GM23338 (cell line): ENCODE measurements around the gene FILIP1L. TPM values are rescaled to one million over a fixed set of nuclear protein-coding genes. Genes with fewer than 3 reads are reported as not detected.

Experiments
- CTCF ChIP-seq, 2 experiments: fragments of 200-600 bp in 1 of 2; sonication (generic) in 1 of 2; conservative IDR thresholded peaks; 2 replicates each; pipeline versions ENCODE4 v1.5.1 to v1.6.1; 2016 to 2017; ENCODE audit warnings: antibody characterized with exemption in 2 of 2, low read depth in 2 of 2, mild to moderate bottlenecking in 2 of 2, moderate library complexity in 1 of 2
- EZH2phosphoT487 ChIP-seq: fragments of 200-600 bp; sonication (generic); IDR thresholded peaks from one replicate; pipeline ENCODE4 v1.8.1; 2018; ENCODE audit warnings: antibody characterized with exemption; ENCODE audit not compliant: unreplicated experiment
- JUNB ChIP-seq: IDR thresholded peaks from one replicate; pipeline ENCODE4 v1.6.1; 2016; ENCODE audit warnings: antibody characterized with exemption; ENCODE audit not compliant: unreplicated experiment
- NANOG ChIP-seq: IDR thresholded peaks from 2 replicates; pipeline ENCODE4 v1.6.1; 2016; ENCODE audit warnings: antibody characterized with exemption, borderline replicate concordance
- POLR2AphosphoS5 ChIP-seq: IDR thresholded peaks from 2 replicates; pipeline ENCODE4 v1.6.1; 2016; ENCODE audit warnings: antibody characterized with exemption, low read depth
- REST ChIP-seq: IDR thresholded peaks from one replicate; pipeline ENCODE4 v1.6.1; 2018; ENCODE audit warnings: antibody characterized with exemption; ENCODE audit not compliant: unreplicated experiment
- STAT1 ChIP-seq: IDR thresholded peaks from one replicate; pipeline ENCODE4 v1.6.1; 2016; ENCODE audit warnings: antibody characterized with exemption; ENCODE audit not compliant: unreplicated experiment
- ZNF114 ChIP-seq: fragments of 250-450 bp; sonication (Bioruptor Pico); IDR thresholded peaks from 2 replicates; pipeline ENCODE4 v1.5.0; 2020; ENCODE audit warnings: mild to moderate bottlenecking, moderate library complexity
- ZNF331 ChIP-seq: fragments of 250-450 bp; sonication (Bioruptor Pico); IDR thresholded peaks from 2 replicates; pipeline ENCODE4 v1.5.0; 2020; ENCODE audit warnings: low read depth, mild to moderate bottlenecking, moderate library complexity
- ZNF462 ChIP-seq: fragments of 250-450 bp; sonication (Bioruptor Pico); IDR thresholded peaks from 2 replicates; pipeline ENCODE4 v1.5.0; 2020; ENCODE audit warnings: mild to moderate bottlenecking, moderate library complexity
- polyA plus RNA-seq: library from polyadenylated mRNA; unstranded; fragments of >200 nt; fragmentation: Nextera tagmentation; extraction: Ambion mirVana; gene quantifications from 2 replicates; pipeline ENCODE4 v1.2.1, GENCODE V29; 2016
- total RNA-seq: library from RNA; depleted of rRNA; stranded (reverse); fragments of >200 nt; shearing (Covaris generic); gene quantifications from 2 replicates; pipeline ENCODE4 v1.2.3, GENCODE V29; 2014

The FILIP1L gene
- total and polyA plus RNA-seq, 2 experiments from 2014 or later, result 1.6 TPM; not detected in 1

DNA sequence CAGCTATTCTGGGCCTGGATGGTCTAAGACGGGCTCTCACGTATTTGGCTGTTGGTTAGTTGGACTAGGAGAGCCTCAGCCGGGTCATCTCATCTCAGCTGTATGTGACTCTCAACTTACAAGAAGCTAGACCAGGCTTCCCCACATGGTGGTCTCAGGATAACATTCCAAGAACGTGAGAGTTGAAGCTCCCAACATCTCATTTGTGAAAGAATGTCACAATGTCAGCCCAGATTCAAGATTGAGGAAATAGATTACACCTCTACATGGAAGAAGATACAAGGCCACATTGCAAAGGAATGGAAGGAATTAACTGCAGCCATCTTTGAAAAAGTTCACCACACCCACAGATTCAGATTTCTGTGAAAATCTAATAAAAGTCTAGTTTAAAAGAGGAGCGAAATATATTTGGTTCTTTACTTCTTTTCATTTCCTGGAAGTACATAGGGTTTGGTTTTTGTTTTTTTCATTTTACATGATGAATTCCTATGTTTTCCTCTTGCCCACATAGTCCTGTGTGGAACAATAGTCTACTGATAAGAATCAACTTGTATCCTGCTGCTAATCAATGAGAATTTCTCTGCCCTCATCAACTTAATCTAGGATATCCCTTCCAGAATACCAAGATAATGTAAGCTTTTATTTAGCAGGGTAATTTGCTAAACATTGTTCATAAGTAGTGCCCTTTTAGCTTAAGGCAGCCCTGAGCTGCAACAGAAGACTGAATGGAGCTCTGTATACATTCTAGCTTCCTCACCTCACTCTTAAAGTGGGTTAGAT, 180.1 kb downstream of the FILIP1L start (continued):
- TF ChIP-seq ZNF462 (CRISPR knock-in tag), result no peak
- TF ChIP-seq POLR2AphosphoS5, result no peak
- no peak for TF ChIP-seq EZH2phosphoT487
- TF ChIP-seq ZNF331 (CRISPR knock-in tag), result no peak
- TF ChIP-seq STAT1, result no peak
- no peak for TF ChIP-seq CTCF (conservative IDR thresholded peaks at IDR 0.05; ENCODE audit: low read depth in 2 of 2)
- TF ChIP-seq REST, result no peak
- TF ChIP-seq ZNF114 (CRISPR knock-in tag), result no peak
- no peak for TF ChIP-seq NANOG
- TF ChIP-seq JUNB, result no peak
